HepG2 (cell line): Measurements from ENCODE around the gene ANKRD10. TPM values are rescaled to one million over a fixed set of nuclear protein-coding genes. Genes with fewer than 3 reads are reported as not detected.

Experiments
- CHD2 ChIP-seq: IDR thresholded peaks from 2 replicates; pipeline ENCODE4 v1.6.1; 2011; ENCODE audit warnings: low read depth, low read length, improper control_type of control experiment
- FOXM1 ChIP-seq: sonication (generic); formaldehyde crosslinking; IDR thresholded peaks from 2 replicates; pipeline ENCODE4 v1.5.0; 2020; ENCODE audit warnings: missing genetic modification reagents
- KDM3A ChIP-seq: IDR thresholded peaks from 2 replicates; pipeline ENCODE4 v1.6.1; 2018; ENCODE audit warnings: low read depth, missing compliant biosample characterization
- KLF11 ChIP-seq: IDR thresholded peaks from 2 replicates; pipeline ENCODE4 v1.6.1; 2016; ENCODE audit warnings: missing compliant biosample characterization
- MEIS2 ChIP-seq: sonication (generic); formaldehyde crosslinking; IDR thresholded peaks from 2 replicates; pipeline ENCODE4 v1.9.0; 2021; ENCODE audit warnings: mild to moderate bottlenecking, missing genetic modification reagents
- SNRNP70 ChIP-seq: fragments of 200-400 bp; formaldehyde crosslinking; IDR thresholded peaks from 2 replicates; pipeline ENCODE4 v1.6.1; 2017; ENCODE audit warnings: mild to moderate bottlenecking, low read depth, low read length, moderate library complexity
- ZBTB42 ChIP-seq: sonication (generic); formaldehyde crosslinking; IDR thresholded peaks from 2 replicates; pipeline ENCODE4 v1.5.0; 2020; ENCODE audit warnings: mild to moderate bottlenecking, missing genetic modification reagents
- ZNF564 ChIP-seq: sonication (generic); formaldehyde crosslinking; IDR thresholded peaks from 2 replicates; pipeline ENCODE4 v1.8.1; 2023; ENCODE audit warnings: mild to moderate bottlenecking, missing genetic modification reagents
- ZNF775 ChIP-seq: sonication (generic); formaldehyde crosslinking; IDR thresholded peaks from 2 replicates; pipeline ENCODE4 v1.4.0; 2020; ENCODE audit warnings: missing genetic modification reagents, mild to moderate bottlenecking, moderate library complexity, borderline replicate concordance
- polyA plus RNA-seq, 8 experiments: library from polyadenylated mRNA; depleted of rRNA in 3 of 8; stranded (reverse) in 7 of 8; unstranded in 1 of 8; fragments of >200 nt; fragmentation: Illumina TruSeq in 4 of 8; extraction: Trizol in 4 of 8; gene quantifications; 2 replicates each; pipeline versions ENCODE4 v1.2.1 to v1.2.3, GENCODE V29; 2011 to 2016; ENCODE audit warnings: low read depth in 4 of 8, missing spikeins in 1 of 8, mixed read lengths in 1 of 8; ENCODE audit not compliant: insufficient read depth in 1 of 8
- total RNA-seq, 5 experiments: library from RNA; depleted of rRNA; stranded (reverse); fragments of >200 nt; fragmentation: Illumina TruSeq; extraction: Trizol; gene quantifications; 2 replicates each; pipeline ENCODE4 v1.2.3, GENCODE V29; 2016; ENCODE audit warnings: low read depth in 1 of 5
- TF ChIP-seq, protein P1 (sequence below): sonication (generic); formaldehyde crosslinking; IDR thresholded peaks from 2 replicates; pipeline ENCODE4 v1.4.0; 2020; ENCODE audit warnings: missing genetic modification reagents
- TF ChIP-seq, protein P2 (sequence below): sonication (generic); formaldehyde crosslinking; IDR thresholded peaks from 2 replicates; pipeline ENCODE4 v1.5.1; 2020; ENCODE audit warnings: missing genetic modification reagents, mild to moderate bottlenecking, borderline replicate concordance
- TF ChIP-seq, protein P3 (sequence below): sonication (generic); formaldehyde crosslinking; IDR thresholded peaks from 2 replicates; pipeline ENCODE4 v1.4.0; 2020; ENCODE audit warnings: missing genetic modification reagents
- TF ChIP-seq, protein P4 (sequence below): sonication (generic); formaldehyde crosslinking; IDR thresholded peaks from 2 replicates; pipeline ENCODE4 v1.5.0; 2020; ENCODE audit warnings: missing genetic modification reagents, mild to moderate bottlenecking, borderline replicate concordance
- TF ChIP-seq, protein P5 (sequence below): sonication (generic); formaldehyde crosslinking; IDR thresholded peaks from 2 replicates; pipeline ENCODE4 v1.9.0; 2021; ENCODE audit warnings: missing genetic modification reagents, mild to moderate bottlenecking, borderline replicate concordance

Gene ANKRD10
- total and polyA plus RNA-seq, 2 of the 13 experiments (the other 11 are each of a cell fraction or from before 2014, with no cell fraction given) = 108 to 115 TPM

DNA sequence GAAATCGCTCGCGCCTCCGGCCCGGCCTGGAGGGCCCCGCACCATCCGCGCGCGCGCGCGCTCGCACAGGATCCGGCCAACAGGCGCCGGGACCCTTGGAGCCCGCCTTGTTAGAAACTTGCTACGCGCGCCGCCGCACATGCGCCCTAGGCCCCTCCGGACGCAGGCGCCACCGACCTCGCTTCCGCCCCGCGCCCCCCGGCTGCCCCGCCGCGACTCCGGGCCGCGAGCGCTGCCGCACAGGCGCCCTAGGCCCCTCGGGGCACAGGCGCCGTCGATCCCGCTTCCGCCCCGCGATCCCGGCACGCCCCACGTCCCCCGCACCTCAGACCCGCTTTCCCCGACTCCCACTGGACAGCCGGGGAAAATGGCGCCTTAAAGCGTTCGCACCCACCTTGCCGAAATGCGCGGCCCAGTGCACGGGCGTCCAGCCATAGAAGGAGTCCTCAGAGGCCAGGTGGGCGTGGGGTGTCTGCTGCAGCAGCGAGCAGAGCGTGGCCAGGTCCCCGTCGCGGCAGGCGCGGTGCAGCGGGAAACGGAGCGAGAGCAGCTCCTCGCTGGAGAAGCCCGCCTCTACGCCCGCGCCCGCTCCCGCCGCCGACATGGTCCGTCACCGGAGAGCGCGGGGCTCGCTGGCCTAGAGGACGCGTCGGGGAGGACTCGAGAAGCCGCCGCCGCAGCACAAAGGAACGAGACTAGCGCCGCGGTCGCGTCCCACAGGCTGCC lies 375 bp downstream of the ANKRD10 start (continued):
- TF ChIP-seq, protein P1, sequence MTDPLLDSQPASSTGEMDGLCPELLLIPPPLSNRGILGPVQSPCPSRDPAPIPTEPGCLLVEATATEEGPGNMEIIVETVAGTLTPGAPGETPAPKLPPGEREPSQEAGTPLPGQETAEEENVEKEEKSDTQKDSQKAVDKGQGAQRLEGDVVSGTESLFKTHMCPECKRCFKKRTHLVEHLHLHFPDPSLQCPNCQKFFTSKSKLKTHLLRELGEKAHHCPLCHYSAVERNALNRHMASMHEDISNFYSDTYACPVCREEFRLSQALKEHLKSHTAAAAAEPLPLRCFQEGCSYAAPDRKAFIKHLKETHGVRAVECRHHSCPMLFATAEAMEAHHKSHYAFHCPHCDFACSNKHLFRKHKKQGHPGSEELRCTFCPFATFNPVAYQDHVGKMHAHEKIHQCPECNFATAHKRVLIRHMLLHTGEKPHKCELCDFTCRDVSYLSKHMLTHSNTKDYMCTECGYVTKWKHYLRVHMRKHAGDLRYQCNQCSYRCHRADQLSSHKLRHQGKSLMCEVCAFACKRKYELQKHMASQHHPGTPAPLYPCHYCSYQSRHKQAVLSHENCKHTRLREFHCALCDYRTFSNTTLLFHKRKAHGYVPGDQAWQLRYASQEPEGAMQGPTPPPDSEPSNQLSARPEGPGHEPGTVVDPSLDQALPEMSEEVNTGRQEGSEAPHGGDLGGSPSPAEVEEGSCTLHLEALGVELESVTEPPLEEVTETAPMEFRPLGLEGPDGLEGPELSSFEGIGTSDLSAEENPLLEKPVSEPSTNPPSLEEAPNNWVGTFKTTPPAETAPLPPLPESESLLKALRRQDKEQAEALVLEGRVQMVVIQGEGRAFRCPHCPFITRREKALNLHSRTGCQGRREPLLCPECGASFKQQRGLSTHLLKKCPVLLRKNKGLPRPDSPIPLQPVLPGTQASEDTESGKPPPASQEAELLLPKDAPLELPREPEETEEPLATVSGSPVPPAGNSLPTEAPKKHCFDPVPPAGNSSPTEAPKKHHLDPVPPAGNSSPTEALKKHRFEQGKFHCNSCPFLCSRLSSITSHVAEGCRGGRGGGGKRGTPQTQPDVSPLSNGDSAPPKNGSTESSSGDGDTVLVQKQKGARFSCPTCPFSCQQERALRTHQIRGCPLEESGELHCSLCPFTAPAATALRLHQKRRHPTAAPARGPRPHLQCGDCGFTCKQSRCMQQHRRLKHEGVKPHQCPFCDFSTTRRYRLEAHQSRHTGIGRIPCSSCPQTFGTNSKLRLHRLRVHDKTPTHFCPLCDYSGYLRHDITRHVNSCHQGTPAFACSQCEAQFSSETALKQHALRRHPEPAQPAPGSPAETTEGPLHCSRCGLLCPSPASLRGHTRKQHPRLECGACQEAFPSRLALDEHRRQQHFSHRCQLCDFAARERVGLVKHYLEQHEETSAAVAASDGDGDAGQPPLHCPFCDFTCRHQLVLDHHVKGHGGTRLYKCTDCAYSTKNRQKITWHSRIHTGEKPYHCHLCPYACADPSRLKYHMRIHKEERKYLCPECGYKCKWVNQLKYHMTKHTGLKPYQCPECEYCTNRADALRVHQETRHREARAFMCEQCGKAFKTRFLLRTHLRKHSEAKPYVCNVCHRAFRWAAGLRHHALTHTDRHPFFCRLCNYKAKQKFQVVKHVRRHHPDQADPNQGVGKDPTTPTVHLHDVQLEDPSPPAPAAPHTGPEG (CRISPR knock-in tag) = peak; percentile 72; the same call in 1 of the 2 replicates
- no peak for TF ChIP-seq FOXM1 (CRISPR knock-in tag)
- TF ChIP-seq CHD2 = no peak
- TF ChIP-seq, protein P2, sequence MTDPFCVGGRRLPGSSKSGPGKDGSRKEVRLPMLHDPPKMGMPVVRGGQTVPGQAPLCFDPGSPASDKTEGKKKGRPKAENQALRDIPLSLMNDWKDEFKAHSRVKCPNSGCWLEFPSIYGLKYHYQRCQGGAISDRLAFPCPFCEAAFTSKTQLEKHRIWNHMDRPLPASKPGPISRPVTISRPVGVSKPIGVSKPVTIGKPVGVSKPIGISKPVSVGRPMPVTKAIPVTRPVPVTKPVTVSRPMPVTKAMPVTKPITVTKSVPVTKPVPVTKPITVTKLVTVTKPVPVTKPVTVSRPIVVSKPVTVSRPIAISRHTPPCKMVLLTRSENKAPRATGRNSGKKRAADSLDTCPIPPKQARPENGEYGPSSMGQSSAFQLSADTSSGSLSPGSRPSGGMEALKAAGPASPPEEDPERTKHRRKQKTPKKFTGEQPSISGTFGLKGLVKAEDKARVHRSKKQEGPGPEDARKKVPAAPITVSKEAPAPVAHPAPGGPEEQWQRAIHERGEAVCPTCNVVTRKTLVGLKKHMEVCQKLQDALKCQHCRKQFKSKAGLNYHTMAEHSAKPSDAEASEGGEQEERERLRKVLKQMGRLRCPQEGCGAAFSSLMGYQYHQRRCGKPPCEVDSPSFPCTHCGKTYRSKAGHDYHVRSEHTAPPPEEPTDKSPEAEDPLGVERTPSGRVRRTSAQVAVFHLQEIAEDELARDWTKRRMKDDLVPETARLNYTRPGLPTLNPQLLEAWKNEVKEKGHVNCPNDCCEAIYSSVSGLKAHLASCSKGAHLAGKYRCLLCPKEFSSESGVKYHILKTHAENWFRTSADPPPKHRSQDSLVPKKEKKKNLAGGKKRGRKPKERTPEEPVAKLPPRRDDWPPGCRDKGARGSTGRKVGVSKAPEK (CRISPR knock-in tag) = no peak
- no peak for TF ChIP-seq ZBTB42
- TF ChIP-seq, protein P3, sequence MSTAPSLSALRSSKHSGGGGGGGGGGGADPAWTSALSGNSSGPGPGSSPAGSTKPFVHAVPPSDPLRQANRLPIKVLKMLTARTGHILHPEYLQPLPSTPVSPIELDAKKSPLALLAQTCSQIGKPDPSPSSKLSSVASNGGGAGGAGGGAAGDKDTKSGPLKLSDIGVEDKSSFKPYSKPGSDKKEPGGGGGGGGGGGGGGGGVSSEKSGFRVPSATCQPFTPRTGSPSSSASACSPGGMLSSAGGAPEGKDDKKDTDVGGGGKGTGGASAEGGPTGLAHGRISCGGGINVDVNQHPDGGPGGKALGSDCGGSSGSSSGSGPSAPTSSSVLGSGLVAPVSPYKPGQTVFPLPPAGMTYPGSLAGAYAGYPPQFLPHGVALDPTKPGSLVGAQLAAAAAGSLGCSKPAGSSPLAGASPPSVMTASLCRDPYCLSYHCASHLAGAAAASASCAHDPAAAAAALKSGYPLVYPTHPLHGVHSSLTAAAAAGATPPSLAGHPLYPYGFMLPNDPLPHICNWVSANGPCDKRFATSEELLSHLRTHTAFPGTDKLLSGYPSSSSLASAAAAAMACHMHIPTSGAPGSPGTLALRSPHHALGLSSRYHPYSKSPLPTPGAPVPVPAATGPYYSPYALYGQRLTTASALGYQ (CRISPR knock-in tag) = no peak; the same call in none of the 2 replicates
- no peak for TF ChIP-seq ZNF775 (CRISPR knock-in tag)
- TF ChIP-seq KLF11 (CRISPR knock-in tag) = no peak
- peak; percentile 48; the same call in 1 of the 2 replicates for TF ChIP-seq KDM3A
- TF ChIP-seq, protein P4, sequence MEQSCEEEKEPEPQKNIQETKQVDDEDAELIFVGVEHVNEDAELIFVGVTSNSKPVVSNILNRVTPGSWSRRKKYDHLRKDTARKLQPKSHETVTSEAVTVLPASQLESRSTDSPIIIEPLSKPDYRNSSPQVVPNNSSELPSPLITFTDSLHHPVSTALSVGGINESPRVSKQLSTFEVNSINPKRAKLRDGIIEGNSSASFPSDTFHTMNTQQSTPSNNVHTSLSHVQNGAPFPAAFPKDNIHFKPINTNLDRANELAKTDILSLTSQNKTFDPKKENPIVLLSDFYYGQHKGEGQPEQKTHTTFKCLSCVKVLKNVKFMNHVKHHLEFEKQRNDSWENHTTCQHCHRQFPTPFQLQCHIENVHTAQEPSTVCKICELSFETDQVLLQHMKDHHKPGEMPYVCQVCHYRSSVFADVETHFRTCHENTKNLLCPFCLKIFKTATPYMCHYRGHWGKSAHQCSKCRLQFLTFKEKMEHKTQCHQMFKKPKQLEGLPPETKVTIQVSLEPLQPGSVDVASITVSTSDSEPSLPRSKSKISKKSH (CRISPR knock-in tag) = no peak
- 0 out of 2 replicates have a peak, but pooled peaks have one; percentile 27 for TF ChIP-seq MEIS2 (CRISPR knock-in tag)
- TF ChIP-seq, protein P5, sequence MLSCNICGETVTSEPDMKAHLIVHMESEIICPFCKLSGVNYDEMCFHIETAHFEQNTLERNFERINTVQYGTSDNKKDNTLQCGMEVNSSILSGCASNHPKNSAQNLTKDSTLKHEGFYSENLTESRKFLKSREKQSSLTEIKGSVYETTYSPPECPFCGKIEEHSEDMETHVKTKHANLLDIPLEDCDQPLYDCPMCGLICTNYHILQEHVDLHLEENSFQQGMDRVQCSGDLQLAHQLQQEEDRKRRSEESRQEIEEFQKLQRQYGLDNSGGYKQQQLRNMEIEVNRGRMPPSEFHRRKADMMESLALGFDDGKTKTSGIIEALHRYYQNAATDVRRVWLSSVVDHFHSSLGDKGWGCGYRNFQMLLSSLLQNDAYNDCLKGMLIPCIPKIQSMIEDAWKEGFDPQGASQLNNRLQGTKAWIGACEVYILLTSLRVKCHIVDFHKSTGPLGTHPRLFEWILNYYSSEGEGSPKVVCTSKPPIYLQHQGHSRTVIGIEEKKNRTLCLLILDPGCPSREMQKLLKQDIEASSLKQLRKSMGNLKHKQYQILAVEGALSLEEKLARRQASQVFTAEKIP (CRISPR knock-in tag) = no peak
- TF ChIP-seq SNRNP70 = no peak
- peak; percentile 68 for TF ChIP-seq ZNF564 (CRISPR knock-in tag)
